NCI-H510A (cell line): ENCODE results near the gene PRSS50.
"Not testable (repeated sequence)": the region's sequence is repeated elsewhere in the genome, so short reads cannot be mapped to it uniquely, and the experiment has no call there.

Experiments used
- DNase-seq: peaks from one replicate; lab custom pipeline; 2025; lab: John Stamatoyannopoulos, UW

Gene PRSS50, protein sequence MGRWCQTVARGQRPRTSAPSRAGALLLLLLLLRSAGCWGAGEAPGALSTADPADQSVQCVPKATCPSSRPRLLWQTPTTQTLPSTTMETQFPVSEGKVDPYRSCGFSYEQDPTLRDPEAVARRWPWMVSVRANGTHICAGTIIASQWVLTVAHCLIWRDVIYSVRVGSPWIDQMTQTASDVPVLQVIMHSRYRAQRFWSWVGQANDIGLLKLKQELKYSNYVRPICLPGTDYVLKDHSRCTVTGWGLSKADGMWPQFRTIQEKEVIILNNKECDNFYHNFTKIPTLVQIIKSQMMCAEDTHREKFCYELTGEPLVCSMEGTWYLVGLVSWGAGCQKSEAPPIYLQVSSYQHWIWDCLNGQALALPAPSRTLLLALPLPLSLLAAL

DNA sequence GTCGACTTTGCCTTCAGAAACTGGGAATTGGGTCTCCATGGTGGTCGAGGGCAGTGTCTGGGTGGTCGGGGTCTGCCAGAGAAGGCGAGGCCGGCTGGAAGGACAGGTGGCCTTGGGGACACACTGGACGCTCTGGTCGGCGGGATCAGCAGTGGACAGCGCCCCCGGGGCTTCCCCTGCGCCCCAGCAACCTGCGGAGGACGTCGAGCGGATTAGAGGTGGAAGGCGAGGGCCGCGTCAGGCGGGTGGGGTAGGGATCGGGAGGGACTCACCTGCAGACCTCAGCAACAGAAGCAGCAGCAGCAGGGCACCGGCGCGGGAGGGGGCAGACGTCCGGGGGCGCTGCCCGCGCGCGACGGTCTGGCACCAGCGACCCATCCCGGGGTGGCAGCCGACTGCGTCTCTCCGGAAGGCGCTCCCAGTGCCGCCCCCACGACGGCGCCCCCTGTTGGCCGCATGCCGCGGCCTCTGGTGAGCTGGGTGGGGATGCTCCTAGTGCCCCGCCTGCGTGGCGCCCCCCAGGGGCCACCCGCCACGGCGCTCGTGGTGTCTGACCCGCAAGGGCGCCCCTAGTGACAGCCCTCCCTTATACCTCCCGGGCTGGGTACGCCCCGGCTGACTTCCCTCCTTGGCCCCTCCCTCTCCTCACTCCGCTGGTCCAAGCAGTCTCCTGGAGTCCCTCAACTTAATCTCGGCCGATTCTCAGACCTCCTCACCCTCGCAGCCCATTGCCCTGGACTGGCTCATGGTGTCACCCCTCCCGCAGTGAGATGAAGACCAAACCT is at the start of gene PRSS50:
TSS of gene PRSS50 (minus strand) at position 423 of the 785 bp plus-strand sequence. CDS start at position 378, 45 bp downstream.
- no peak for DNase-seq

DNA sequence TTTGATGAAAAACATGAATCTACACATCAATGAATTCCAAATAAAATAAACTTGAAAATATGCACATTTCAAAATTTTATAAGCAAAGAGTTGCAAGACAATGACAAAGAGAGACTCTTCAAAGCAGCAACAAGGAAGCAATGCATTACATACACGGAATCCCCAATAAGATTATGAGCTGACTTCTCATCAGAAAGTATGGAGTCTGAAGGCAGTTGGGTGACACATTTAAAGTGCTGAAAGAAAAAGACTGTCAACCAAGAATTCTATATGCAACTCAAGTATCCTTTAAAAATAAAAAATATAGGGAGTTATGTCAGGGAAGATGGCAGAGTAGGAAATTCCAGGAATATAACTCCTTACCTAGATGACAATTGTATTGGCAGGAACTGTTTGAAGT is 46.5 kb upstream of the PRSS50 start:
- DNase-seq = no peak

DNA sequence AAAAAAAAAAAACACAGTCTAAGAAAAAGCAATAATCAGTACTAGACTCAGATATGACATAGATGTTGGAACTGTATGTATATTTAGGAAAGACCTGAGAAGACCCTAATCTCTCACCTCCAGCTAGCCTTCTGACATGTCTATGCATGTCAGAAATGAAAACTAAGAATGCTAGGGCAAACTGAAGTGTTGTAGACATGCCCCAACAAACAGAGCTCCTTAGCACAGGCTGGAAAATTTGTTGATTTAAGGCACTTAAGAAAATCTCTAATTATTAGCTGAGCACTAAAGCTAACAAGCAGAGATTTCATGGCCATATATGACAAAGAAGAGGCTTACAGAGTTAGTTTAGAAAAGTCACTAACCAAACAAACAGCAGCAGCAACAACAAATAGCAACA is 45.5 kb upstream of the PRSS50 start:
- DNase-seq = no peak

DNA sequence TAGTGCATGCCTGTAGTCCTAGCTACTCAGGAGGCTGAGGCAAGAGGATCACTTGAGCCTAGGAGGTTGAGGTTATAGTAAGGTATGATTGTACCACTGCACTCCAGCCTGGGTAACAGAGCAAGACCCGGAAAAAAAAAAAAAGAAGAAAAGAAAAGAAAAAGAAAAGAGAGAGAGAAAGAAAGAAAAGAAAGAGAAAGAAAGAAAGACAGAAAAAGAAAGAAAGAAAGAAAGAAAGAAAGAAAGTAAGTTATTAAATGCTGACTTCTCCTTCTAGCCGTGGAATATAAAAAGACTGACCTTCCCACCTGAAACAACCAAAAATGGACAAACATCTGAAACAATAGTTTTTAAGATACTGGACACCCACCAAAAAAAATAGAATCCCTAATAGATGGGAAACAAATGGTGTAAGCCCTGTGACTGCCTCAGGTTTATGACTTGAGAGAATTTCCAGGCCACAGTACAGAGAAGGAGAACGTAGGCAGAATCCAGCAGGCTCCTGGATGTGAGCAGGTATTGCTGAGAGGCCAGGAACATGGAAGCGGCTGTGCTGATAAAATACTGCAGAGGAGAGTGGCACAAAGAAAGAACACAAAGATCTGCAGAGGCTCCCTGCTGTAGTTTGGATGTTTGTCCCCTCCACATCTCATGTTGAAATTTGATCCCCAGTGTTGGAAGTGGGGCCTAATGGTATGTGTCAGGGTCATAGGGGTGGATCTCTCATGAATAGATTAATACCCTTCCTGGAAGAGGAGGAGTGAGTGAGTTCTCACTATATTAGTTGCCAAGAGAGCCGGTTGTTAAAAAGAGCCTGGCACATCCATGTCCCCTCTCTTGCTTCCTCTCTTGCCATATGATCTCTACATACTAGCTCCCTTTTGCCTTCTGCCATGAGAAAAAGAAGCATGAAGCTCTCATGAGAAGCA is 41.8 kb upstream of the PRSS50 start:
- DNase-seq = no peak

DNA sequence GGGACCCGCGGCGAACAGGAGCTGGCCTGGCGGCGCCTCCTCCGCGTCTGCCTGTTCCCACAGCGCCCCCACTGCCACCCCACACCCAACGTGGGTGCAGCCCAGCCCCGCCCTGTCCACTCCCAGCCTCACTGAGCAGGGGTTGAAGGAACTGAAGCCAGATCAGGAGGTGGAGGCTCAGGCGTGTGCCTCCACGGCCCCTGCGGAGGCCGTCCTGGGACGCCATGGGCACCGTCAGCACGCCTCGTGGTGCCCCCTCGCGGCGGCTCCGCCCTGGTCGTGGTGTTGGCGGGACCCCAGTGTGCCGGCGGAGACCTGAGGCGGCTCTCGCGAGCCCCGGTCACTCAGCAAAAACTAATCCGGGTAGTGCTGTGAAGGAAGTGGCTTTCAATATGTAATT is 39.0 kb upstream of the PRSS50 start:
- no peak for DNase-seq

DNA sequence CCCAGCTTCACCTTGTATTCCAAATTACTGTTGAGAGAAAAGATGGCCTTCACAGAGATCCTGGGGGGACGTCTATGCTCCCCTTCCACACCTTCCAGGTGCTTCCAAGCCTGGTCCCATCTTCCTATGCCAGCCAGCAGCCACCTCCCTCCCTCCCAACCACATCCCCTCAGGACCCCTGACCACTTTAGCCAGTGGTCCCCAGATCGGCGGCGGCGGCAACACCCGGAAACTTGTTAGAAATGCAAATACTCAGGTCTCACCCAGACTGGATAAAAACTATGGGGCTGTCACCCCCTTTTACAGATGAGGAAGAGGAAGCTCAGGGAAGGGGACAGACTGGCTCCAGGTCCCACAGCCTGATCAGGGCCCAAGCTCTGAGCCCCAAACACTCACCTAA is 38.0 kb upstream of the PRSS50 start:
- DNase-seq = no peak

DNA sequence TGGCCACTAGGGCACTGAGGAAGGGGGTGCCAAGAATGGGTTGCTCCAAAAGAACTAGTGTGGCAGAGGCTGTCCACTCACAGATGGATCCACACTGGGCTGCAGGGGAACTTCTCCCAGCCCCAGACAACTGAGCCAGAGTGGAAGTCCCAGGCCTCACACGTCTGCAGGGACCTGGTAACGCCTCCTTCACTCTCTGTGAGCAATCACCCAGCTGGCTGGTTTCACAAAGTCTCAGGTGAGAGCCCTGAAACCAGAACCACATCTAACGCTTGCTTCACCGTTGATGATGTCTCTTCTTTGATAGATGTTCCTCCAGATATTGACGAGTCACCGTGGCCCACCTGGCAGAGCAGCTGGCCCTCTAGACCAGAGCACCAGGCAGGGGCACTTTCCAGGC is 35.5 kb upstream of the PRSS50 start:
- not testable (repeated sequence) for DNase-seq

DNA sequence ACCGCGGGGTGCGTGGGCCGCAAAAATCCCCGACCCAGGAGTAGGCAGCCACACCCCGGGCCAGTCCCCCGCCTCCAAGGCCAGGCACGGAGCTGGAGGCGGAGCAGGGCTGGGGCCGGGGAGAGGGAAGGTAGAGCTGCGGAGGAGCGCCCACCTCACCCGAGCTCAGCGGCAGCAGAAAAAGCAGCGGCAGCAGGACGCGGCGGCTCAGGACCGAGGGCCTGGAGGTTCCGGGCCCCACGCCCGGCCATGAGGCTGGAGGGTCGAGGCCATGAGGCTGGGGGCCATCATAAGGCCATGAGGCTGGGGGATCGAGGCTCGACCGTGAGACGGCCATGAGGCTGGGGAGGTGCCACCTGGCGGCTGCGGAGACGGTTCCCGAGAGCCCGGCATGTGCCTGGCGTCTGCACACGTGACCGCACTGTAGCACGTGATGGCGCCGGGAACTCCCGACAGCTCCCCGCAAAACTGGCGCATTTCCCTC is 32.9 kb upstream of the PRSS50 start:
- DNase-seq = no peak

DNA sequence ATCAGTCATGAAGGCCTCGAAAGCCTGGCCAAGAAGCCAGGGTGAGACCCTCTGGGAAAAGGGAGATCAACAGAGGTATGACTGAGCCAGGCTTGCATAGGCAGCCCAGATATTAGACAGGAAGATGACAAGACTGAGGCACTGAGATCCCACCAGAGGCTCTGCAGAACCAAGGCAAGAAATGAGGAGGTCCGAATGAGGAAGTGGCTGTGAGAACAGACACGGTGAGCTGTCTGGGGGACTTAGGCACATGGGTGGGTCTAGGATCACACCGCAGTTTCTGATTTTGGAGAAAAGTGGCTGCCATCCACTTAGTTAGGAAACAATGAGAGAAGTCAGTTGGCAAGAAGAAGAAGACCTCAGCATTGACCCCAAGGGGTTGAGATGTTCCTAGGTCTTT is 31.5 kb upstream of the PRSS50 start:
- DNase-seq = no peak

DNA sequence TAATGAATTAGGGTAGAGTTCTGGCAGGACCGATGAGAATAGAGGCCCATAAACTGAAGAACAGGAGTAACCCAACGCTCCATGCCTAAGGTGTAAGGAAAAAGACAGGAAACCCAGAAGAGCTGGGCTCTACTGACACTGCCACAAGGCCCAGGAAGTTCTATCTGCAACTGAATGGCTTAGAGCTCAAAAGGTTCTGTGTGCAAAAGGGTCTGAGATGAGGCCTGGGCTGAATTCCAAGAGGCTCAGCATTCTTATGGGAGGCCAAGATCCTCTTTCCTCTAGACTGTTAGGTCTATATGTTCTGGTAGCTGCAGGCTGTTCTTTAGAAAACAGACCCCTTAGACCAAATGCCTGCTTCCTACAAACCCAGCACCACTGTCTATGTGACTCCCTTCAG is 30.5 kb upstream of the PRSS50 start:
- DNase-seq = no peak

DNA sequence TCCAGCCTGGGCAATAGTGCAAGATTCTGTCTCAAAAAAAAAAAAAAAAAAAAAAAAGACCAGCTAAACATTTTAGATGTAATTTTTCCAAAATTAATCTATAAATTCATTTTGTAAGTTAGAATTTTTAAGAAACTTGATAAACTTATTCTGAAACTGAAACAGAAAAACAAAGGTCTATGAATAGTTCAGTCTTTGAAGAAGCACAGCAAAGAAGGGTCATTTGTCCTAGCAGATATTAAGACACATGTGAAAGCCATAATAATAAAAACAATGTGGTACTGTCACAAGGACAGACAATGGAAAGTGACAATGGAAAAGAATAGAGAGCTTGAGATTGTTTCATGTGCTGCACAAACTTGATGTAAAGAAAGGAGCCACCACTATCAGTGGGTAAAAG is 29.0 kb upstream of the PRSS50 start:
- no peak for DNase-seq

DNA sequence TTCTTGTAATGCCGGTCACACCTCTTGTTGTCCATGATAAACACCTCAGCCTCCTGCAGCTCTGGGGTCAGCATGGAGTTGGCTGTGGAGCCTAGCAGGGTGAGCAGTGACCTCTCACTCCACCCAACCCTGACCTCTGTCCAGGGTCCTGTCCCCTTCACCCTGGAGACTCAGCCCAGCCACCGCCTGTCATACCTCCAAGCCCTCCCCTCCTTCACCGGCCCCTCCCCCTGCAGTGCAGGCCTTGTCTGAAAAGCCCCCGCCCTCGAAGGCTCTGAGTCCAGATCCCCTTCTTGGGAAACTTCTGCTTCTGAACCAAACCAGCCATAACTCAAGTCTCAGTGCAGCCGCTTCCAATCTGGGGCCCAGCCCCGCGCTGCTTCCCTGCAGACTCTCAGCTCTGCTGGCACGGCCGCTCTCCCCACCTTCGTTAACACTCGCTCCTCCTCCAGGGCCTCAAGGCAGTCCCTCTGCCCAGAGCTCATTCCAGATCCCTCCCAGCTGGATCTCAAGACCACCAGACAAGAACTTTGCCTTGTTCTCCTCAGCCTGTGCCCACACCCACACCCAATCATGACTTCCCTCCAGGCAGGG is 25.4 kb upstream of the PRSS50 start:
- DNase-seq = no peak

DNA sequence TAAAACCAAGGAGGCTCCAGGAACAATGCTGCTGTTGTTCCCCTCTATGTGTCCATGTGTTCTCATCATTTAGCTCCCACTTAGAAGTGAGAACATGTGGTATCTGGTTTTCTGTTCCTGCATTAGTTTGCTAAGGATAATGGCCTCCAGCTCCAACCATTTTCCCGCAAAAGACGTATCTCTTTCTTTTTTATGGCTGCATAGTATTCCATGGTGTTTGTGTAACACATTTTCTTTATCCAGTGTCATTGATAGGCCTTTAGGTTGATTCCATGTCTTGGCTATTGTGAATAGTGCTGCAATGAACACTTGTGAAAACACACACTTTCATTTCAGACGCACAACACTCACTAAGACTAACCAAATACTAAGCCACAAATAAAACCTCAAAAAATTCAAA is 21.9 kb upstream of the PRSS50 start:
- DNase-seq = not testable (repeated sequence)

DNA sequence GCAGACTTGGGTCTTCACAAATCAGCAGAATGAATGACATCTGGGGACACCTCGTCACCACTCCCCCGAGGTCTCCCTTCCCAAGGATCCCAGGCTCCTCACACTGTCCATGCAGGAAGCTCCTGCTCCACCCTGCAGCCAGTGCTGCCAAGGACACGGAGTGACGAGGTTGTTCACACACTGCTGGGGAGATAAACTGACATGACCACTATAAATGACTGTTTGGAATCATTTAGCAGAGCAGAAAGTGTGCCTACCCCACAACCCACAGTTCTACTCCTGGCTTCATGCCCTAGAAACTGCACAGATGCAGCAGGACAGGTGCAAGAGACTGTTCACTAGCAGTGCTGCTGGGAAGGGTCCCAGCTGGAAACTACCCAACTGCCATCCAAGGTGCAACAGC is 19.7 kb upstream of the PRSS50 start:
- no peak for DNase-seq

DNA sequence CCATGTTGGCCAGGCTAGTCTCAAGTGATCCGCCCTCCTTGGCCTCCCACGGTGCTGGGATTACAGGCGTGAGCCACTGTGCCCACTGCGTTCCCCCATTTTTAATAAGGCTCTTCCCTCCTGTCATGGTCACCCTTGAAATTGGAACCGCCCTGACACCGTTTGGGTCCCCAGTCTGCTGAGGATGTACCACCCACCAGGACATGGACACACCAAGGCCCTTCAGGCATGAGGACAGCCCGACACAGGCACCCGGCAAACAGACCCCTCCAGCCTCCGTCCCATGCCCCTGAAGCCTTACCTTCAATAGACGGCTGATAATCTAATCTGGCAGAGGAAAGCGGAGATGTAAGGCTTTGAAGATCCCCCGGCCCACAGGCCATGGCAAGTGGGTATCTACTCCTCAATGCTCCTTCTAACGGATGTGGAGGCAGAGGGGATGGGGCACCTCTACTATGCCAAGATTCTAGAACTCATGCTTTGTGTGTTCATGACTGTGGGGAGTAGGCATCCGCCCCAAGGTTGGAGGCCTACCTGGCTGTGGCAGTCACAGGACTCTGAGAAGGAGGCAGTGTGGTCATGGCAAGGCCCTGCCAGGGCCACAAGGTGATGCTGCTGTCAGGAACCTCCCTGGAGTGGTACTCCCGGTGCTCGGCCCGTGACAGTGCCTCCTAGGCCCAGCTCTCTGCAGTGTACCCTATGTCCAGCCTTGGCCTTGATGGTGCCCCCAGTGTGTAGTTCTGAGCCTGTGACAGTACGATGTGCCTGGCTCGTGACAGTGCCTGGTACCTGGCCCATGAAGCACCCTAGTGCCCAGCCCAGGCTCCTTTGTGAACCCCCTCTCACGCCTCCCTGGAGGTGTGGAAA is 18.6 kb upstream of the PRSS50 start:
- no peak for DNase-seq

DNA sequence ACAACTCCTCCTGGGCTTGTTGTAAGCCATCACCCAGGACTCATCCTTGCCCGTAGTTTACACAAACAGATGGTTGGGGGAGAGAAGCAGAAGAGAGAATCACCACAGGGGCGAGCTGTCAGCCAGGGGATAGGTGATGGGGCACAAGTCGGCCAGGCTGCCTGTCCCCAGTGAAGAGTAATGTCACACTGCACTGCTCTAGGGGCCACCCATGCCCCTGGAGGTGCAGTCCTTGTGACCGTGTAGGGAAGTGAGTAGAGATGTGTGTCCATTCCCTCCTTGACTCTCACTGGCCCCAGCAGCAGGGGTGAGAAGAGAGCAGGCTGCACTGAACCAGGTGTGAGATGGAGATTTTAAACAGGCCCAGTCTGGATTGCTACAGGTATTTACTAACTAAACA is 17.1 kb upstream of the PRSS50 start:
- no peak for DNase-seq

DNA sequence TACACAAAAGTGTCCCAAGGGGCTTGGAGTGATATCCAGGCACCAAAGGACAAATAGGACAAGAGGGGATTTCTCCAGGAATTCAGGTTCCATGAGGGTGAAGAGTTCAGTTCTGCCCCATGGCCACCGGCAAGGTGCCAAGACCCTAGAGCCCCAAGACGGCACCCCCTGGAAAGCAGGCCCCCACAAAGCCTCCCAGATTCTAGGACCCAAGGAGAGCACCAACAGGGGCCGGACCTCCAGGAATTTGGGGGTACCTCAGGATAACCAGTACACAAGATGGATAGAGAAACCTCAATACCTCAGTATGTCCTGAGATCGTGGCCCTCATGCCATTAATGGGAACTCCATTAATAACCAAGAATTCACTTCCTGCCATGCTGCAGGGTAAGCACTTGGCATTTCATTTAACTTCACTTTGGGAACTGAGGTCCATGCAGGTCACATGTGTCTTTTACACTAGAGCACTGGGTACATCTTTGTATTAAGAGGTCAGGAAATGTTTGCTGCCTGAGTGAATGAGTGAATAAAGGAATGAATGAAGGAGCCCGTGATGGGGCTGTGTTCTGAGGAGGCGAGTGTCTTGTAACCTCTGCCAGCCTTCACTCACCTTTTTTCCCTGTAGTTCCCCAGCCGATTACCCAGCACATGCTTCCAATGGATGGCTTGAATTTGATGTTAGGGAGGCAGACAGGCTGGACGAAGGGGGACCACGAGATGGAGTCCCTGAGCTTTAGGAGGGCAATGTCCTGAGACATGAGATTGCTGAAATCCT is 15.5 kb upstream of the PRSS50 start:
- DNase-seq = no peak

DNA sequence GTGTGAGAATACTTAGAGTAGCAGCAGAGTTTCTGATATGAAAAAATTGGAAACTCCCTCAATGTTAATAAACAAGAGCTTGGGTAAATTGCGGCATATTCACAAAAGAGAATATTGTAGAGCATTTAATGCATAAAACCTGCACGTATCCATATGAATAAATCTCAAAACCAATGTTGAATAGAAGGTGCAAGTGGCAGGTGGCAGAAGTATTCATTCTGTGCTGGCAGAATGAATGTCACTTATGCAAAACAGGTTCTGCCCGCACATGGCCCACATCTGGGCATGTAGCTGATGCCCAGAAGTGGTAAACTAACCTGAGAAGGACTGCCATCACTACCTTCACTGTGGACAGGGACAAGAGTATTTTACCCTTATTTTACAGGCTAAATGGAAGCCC is 14.1 kb upstream of the PRSS50 start:
- no peak for DNase-seq

DNA sequence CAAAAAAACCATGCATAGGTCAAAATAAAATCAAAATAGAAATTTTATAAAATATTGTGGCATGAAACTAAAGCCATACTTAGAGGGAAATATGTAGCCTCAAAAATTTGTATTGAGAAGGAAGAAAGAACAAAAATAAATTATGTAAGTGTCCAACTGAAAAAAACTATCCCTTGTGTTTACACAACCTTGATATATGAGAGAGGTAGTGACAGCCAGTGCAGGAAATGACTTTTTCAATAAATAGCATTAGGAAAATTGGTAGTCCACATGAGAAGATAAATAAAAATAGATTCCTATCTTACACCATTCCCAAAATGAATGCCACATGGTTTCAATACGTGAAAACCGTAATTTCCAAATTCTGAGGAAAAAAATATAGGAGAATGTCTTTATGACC is 13.2 kb upstream of the PRSS50 start:
- no peak for DNase-seq

DNA sequence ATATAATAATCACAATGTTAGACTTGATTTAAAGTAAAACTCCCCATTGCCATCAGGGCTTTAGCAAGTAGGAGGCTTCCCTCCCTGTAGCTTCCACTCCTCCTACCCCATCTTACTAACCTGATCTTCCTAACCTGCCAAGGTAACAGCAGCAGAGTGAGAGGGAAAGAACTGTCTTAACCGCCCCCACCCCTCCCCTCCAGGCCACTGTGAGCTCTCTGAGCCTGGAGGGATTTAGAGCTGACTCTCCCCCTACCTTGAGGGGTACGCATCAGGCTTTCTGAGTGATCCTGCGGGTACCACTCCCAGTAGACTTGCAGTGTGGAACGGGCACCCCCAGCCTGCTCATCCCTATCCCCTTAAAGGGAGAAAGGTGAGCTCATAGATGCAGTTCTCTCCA is 11.4 kb upstream of the PRSS50 start:
- DNase-seq = no peak
